ENCODE measurements around the gene SGCD. TPM values are rescaled to one million over a fixed set of nuclear protein-coding genes. Genes with fewer than 3 reads are reported as not detected.
A peak's percentile ranks its signal among the peaks of the same experiment; 100 is the strongest.

The SGCD gene
- polyA plus RNA-seq, 1 of the 3 experiments (the other 2 are of a cell fraction), result 0.87 TPM

DNA sequence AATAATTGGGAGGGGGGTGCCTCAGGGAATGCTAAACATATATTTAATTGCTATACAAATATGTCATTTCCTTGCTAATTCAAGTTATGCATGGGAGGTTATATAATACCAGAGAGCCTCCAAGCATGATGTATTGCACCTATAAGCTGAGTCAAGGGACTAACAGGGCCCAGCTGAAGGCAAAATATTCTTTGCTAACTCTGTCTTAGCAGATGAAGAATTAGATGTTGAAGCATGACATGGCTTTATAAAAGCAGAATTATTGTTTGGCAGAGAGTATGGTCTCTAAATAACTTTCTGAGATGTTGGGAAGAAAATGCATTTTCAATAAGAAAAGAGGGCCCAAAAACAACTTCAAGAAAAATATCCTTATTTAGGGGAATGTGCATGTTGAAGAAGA is 60.4 kb downstream of the SGCD start:
- Histone ChIP-seq H3K9ac (no peak overlapping the region), H3K4me2 (no peak overlapping the region), H3K4me1 (ENCODE audit: control insufficient read depth in 1 of 2, insufficient read depth in 2 of 2, low read depth in 1 of 2, low read length in 1 of 2) (no peaks in the 10 kb centered on the region), H3K9me2 (no peaks in the 10 kb centered on the region), H4K20me1 (ENCODE audit: insufficient read depth) (no peaks in the 10 kb centered on the region), H3F3A (replicated peaks; ENCODE audit: insufficient read depth) (no peaks in the 10 kb centered on the region), H3K27me3 (ENCODE audit: insufficient read depth) (no peaks in the 10 kb centered on the region), H3K9me3 (no peaks in the 10 kb centered on the region), H3K36me3 (replicated peaks in 1 of 2; ENCODE audit: control insufficient read depth in 1 of 2, insufficient read depth in 2 of 2, low read length in 1 of 2) (no peaks in the 10 kb centered on the region), H3K4me3 (ENCODE audit: low read depth in 2 of 2, low read length in 1 of 2) (no peak overlapping the region), H2AFZ (ENCODE audit: low read depth) (no peak overlapping the region), H3K27ac (ENCODE audit: low read depth in 2 of 2, low read length in 1 of 2) (no peak overlapping the region), H3K79me2 (ENCODE audit: insufficient read depth) (no peaks in the 10 kb centered on the region)
- ChIA-PET CTCF (interaction anchor here (0.7 kb wide), 1 partner anchor 34 kb away, joined by 3 read pairs; no protein-coding TSS in a partner anchor), POLR2A (no interaction called here)
- no peak for DNase-seq
- TF ChIP-seq, protein P1, sequence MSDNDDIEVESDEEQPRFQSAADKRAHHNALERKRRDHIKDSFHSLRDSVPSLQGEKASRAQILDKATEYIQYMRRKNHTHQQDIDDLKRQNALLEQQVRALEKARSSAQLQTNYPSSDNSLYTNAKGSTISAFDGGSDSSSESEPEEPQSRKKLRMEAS (IDR thresholded peaks at IDR 0.05; ENCODE audit: low read depth), result no peak
- TF ChIP-seq TAF1 (IDR thresholded peaks at IDR 0.05; ENCODE audit: borderline replicate concordance, low read depth, low read length), result no peak
- TF ChIP-seq NRF1 (IDR thresholded peaks at IDR 0.05; ENCODE audit: low read depth, low read length), result no peak
- TF ChIP-seq TEAD4 (IDR thresholded peaks at IDR 0.05; ENCODE audit: borderline replicate concordance, insufficient read depth), result no peak
- TF ChIP-seq IRF3 (IDR thresholded peaks at IDR 0.05; ENCODE audit: low read depth, low read length), result no peak
- no peak for TF ChIP-seq EP300 (IDR thresholded peaks at IDR 0.05; ENCODE audit: borderline replicate concordance in 1 of 2, low read depth in 1 of 2, low read length in 1 of 2)
- no peak for TF ChIP-seq EZH2phosphoT487 (IDR thresholded peaks at IDR 0.05; ENCODE audit: borderline replicate concordance, low read depth)

DNA sequence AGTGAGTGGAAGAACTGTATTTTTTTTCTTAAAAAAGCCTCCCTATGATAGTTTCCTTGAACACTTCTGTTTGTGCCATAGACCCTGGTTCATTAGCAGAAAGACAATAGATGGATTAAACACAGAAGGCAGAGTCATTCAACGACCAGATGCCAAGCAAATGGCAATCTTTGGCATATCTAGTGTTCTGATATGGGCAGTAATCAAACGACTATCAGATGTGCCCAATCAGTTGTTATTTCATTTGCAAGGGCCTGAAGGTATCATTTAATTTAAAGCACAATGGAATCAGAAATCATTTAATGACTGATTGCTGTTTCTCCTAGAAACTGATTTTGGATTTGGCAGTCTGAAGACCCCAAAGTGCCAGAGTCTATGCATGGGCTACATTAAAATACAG is 61.3 kb downstream of the SGCD start:
- Histone ChIP-seq H3F3A (replicated peaks; ENCODE audit: insufficient read depth) (no peaks in the 10 kb centered on the region), H3K9me2 (no peaks in the 10 kb centered on the region), H3K9ac (no peak overlapping the region), H4K20me1 (ENCODE audit: insufficient read depth) (no peaks in the 10 kb centered on the region), H3K27me3 (ENCODE audit: insufficient read depth) (no peaks in the 10 kb centered on the region), H3K9me3 (no peaks in the 10 kb centered on the region), H3K4me1 (ENCODE audit: control insufficient read depth in 1 of 2, insufficient read depth in 2 of 2, low read depth in 1 of 2, low read length in 1 of 2) (no peaks in the 10 kb centered on the region), H3K4me3 (ENCODE audit: low read depth in 2 of 2, low read length in 1 of 2) (no peak overlapping the region), H3K4me2 (no peak overlapping the region), H3K27ac (ENCODE audit: low read depth in 2 of 2, low read length in 1 of 2) (no peak overlapping the region), H3K36me3 (replicated peaks in 1 of 2; ENCODE audit: control insufficient read depth in 1 of 2, insufficient read depth in 2 of 2, low read length in 1 of 2) (no peaks in the 10 kb centered on the region), H3K79me2 (ENCODE audit: insufficient read depth) (no peaks in the 10 kb centered on the region), H2AFZ (ENCODE audit: low read depth) (no peak overlapping the region)
- no peak for DNase-seq
- CTCF ChIA-PET, result no interaction called here
- POLR2A ChIA-PET, result no interaction called here
- TF ChIP-seq RCOR1 (IDR thresholded peaks at IDR 0.05; ENCODE audit: low read length) (peak; percentile 61; the same call in 1 of the 2 replicates), EP300 (IDR thresholded peaks at IDR 0.05; ENCODE audit: borderline replicate concordance in 1 of 2, low read depth in 1 of 2, low read length in 1 of 2) (0 out of 4 replicates have a peak, but pooled peaks of 1 of the 2 experiments have one; percentile 14), FOSL2 (IDR thresholded peaks at IDR 0.05; ENCODE audit: borderline replicate concordance, low read depth) (no peak), GATA2 (CRISPR knock-in tag; IDR thresholded peaks at IDR 0.05) (peak; percentile 58)
- 10% methylated on average over 2 of the region's 2 CpGs for WGBS (ENCODE audit: low lambda C conversion rate)

DNA sequence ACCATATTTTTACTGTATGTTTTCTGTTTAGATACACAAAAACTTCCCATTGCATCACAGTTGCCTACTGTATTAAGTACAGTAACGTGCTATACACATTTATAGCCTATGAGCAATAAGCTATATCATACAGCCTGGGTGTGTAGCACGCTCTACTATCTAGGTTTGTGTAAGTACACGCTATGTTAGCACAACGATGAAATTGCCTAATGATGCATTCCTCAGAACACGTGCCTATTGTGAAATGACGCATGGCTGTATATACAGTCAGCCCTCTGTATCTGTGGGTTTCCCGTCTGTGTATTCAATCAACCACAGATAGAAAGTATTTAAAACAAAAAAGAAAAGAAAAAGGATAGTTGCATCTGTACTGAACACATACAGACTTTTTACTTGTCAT is 64.2 kb downstream of the SGCD start:
- no peak overlapping the region for H2AFZ ChIP-seq (ENCODE audit: low read depth)
- ChIA-PET CTCF (no interaction called here), POLR2A (no interaction called here)
- no peaks in the 10 kb centered on the region for H3K9me3 ChIP-seq
- H3K4me3 ChIP-seq (ENCODE audit: low read depth in 2 of 2, low read length in 1 of 2), result no peak overlapping the region
- H4K20me1 ChIP-seq (ENCODE audit: insufficient read depth), result no peaks in the 10 kb centered on the region
- H3K9ac ChIP-seq, result no peak overlapping the region
- no peaks in the 10 kb centered on the region for H3K27me3 ChIP-seq (ENCODE audit: insufficient read depth)
- H3K36me3 ChIP-seq (replicated peaks in 1 of 2; ENCODE audit: control insufficient read depth in 1 of 2, insufficient read depth in 2 of 2, low read length in 1 of 2), result no peaks in the 10 kb centered on the region
- no peaks in the 10 kb centered on the region for H3K79me2 ChIP-seq (ENCODE audit: insufficient read depth)
- no peak overlapping the region for H3K4me2 ChIP-seq
- no peaks in the 10 kb centered on the region for H3K4me1 ChIP-seq (ENCODE audit: control insufficient read depth in 1 of 2, insufficient read depth in 2 of 2, low read depth in 1 of 2, low read length in 1 of 2)
- no peaks in the 10 kb centered on the region for H3K9me2 ChIP-seq
- WGBS (ENCODE audit: low lambda C conversion rate), result 74% methylated on average over 7 of the region's 7 CpGs
- no peak overlapping the region for H3K27ac ChIP-seq (ENCODE audit: low read depth in 2 of 2, low read length in 1 of 2)
- H3F3A ChIP-seq (replicated peaks; ENCODE audit: insufficient read depth), result no peaks in the 10 kb centered on the region
- no peak for DNase-seq
- TF ChIP-seq TEAD4 (IDR thresholded peaks at IDR 0.05; ENCODE audit: borderline replicate concordance, insufficient read depth) (no peak), SIN3A (IDR thresholded peaks at IDR 0.05; ENCODE audit: borderline replicate concordance, low read depth, low read length) (no peak), EP300 (IDR thresholded peaks at IDR 0.05; ENCODE audit: borderline replicate concordance in 1 of 2, low read depth in 1 of 2, low read length in 1 of 2) (no peak), TCF12 (IDR thresholded peaks at IDR 0.05) (no peak), GATA2 (CRISPR knock-in tag; IDR thresholded peaks at IDR 0.05) (no peak), ZBTB33 (IDR thresholded peaks at IDR 0.05; ENCODE audit: borderline replicate concordance, low read depth) (no peak), ELF1 (IDR thresholded peaks at IDR 0.05) (no peak), SMC3 (IDR thresholded peaks at IDR 0.05; ENCODE audit: low read depth, low read length) (no peak)

All from SK-N-SH (cell line).